Urinary bladder (tissue), 4 donors: ENCODE results near the gene TLE7. TPM values are rescaled to one million over a fixed set of nuclear protein-coding genes. Genes with fewer than 3 reads are reported as not detected.

Experiments used
- DNase-seq: peaks from one replicate; pipeline ENCODE4 v3.0.0-alpha.2; 2015; ENCODE audit errors: extremely low spot score
- H3K27ac ChIP-seq: one replicate; pipeline ENCODE4 v1.5.1; 2013; ENCODE audit warnings: low read depth, mild to moderate bottlenecking, moderate library complexity
- H3K36me3 ChIP-seq: one replicate; pipeline ENCODE4 v1.6.1; 2013; ENCODE audit warnings: mild to moderate bottlenecking, moderate library complexity; ENCODE audit not compliant: insufficient read depth
- H3K4me1 ChIP-seq: one replicate; pipeline ENCODE4 v1.6.1; 2013; ENCODE audit warnings: mild to moderate bottlenecking, moderate library complexity; ENCODE audit not compliant: insufficient read depth
- H3K4me3 ChIP-seq: one replicate; pipeline ENCODE4 v1.5.1; 2013; ENCODE audit warnings: low read depth, low read length
- WGBS: extraction: QIAGEN DNeasy Blood & Tissue Kit; methylation state at CpG from one replicate; pipeline ENCODE4 v1.1.7; 2013; 5-methylcytosine and 5-hydroxymethylcytosine counted together
- polyA plus RNA-seq: library from polyadenylated mRNA; stranded (reverse); fragments of 200-250 nt; gene quantifications from one replicate; pipeline ENCODE4 v1.2.3, GENCODE V29; 2013
- total RNA-seq: library from RNA; depleted of rRNA; stranded (reverse); fragments of >200 nt; gene quantifications from one replicate; pipeline ENCODE4 v1.2.3, GENCODE V29; 2014
- donor health status: healthy with polysubstance abuse.
- donor health status: healthy.

The TLE7 gene
- total and polyA plus RNA-seq, 2 donors, result not detected

- Histone ChIP-seq H3K4me3 (no peak overlapping the region), H3K27ac (no peak overlapping the region), H3K36me3 (no peaks in the 10 kb centered on the region), H3K4me1 (no peaks in the 10 kb centered on the region)
- no peak for DNase-seq
- 77% methylated on average over 7 of the region's 7 CpGs for WGBS
These were observed 5.4 kb downstream of the TLE7 start for GRCh38 chr16:71436473-71436872.

- WGBS, result 79% methylated on average over 6 of the region's 6 CpGs
- Histone ChIP-seq H3K4me3 (no peak overlapping the region), H3K36me3 (no peaks in the 10 kb centered on the region), H3K4me1 (no peaks in the 10 kb centered on the region), H3K27ac (no peak overlapping the region)
- DNase-seq, result no peak
These were observed 8.9 kb downstream of the TLE7 start for GRCh38 chr16:71432906-71433305.

- WGBS, result 92% methylated on average over 9 of the region's 9 CpGs
These were observed 9.9 kb downstream of the TLE7 start for GRCh38 chr16:71431991-71432390.

GRCh38 chr16:71431176-71431575 lies 10.7 kb downstream of the TLE7 start:
- Histone ChIP-seq H3K27ac (no peak overlapping the region), H3K36me3 (no peaks in the 10 kb centered on the region), H3K4me1 (no peaks in the 10 kb centered on the region), H3K4me3 (no peak overlapping the region)
- WGBS, result 89% methylated on average over 14 of the region's 14 CpGs
- DNase-seq, result no peak

More at GRCh38 chr16:71431991-71432390, 9.9 kb downstream of the TLE7 start:
- Histone ChIP-seq H3K36me3 (no peaks in the 10 kb centered on the region), H3K4me1 (no peaks in the 10 kb centered on the region), H3K4me3 (no peak overlapping the region), H3K27ac (no peak overlapping the region)
- DNase-seq, result no peak

GRCh38 chr16:71430744-71431143 lies 11.1 kb downstream of the TLE7 start:
- Histone ChIP-seq H3K36me3 (no peaks in the 10 kb centered on the region), H3K27ac (no peak overlapping the region), H3K4me1 (no peaks in the 10 kb centered on the region), H3K4me3 (no peak overlapping the region)
- WGBS, result 75% methylated on average over 6 of the region's 6 CpGs
- DNase-seq, result no peak

GRCh38 chr16:71429581-71429980 lies 12.3 kb downstream of the TLE7 start:
- DNase-seq, result no peak
- Histone ChIP-seq H3K27ac (no peak overlapping the region), H3K36me3 (no peaks in the 10 kb centered on the region), H3K4me3 (no peak overlapping the region), H3K4me1 (no peaks in the 10 kb centered on the region)
- WGBS, result 77% methylated on average over 3 of the region's 3 CpGs

- Histone ChIP-seq H3K4me3 (no peak overlapping the region), H3K36me3 (no peaks in the 10 kb centered on the region), H3K4me1 (no peaks in the 10 kb centered on the region), H3K27ac (no peak overlapping the region)
- 80% methylated on average over 2 of the region's 2 CpGs for WGBS
- no peak for DNase-seq
These were observed 13.0 kb downstream of the TLE7 start for GRCh38 chr16:71428883-71429282.

GRCh38 chr16:71428385-71428784 lies 13.5 kb downstream of the TLE7 start:
- H3K4me3 ChIP-seq, result no peak overlapping the region
- no peak overlapping the region for H3K27ac ChIP-seq
- H3K36me3 ChIP-seq, result no peaks in the 10 kb centered on the region
- DNase-seq, result no peak
- H3K4me1 ChIP-seq, result no peaks in the 10 kb centered on the region

GRCh38 chr16:71426880-71427615 lies 14.8 kb downstream of the TLE7 start:
- WGBS, result 67% methylated on average over 12 of the region's 12 CpGs
- no peak overlapping the region for H3K27ac ChIP-seq
- H3K4me1 ChIP-seq, result no peaks in the 10 kb centered on the region
- no peak overlapping the region for H3K4me3 ChIP-seq
- H3K36me3 ChIP-seq, result no peaks in the 10 kb centered on the region
- no peak for DNase-seq

GRCh38 chr16:71426069-71426879 lies 15.6 kb downstream of the TLE7 start:
- Histone ChIP-seq H3K27ac (no peak overlapping the region), H3K4me1 (no peaks in the 10 kb centered on the region), H3K36me3 (no peaks in the 10 kb centered on the region), H3K4me3 (no peak overlapping the region)
- 2% methylated on average over 48 of the region's 48 CpGs for WGBS
- no peak for DNase-seq

- WGBS, result 4% methylated on average over 18 of the region's 18 CpGs
- Histone ChIP-seq H3K27ac (no peak overlapping the region), H3K36me3 (no peaks in the 10 kb centered on the region), H3K4me1 (no peaks in the 10 kb centered on the region), H3K4me3 (no peak overlapping the region)
- no peak for DNase-seq
These were observed 16.1 kb downstream of the TLE7 start for GRCh38 chr16:71425746-71426068.

- H3K4me3 ChIP-seq, result no peak overlapping the region
- no peak overlapping the region for H3K27ac ChIP-seq
- H3K36me3 ChIP-seq, result no peaks in the 10 kb centered on the region
- 73% methylated on average over 6 of the region's 6 CpGs for WGBS
- no peak for DNase-seq
- no peaks in the 10 kb centered on the region for H3K4me1 ChIP-seq
These were observed 17.2 kb downstream of the TLE7 start for GRCh38 chr16:71424626-71425025.

- Histone ChIP-seq H3K27ac (no peak overlapping the region), H3K4me1 (no peaks in the 10 kb centered on the region), H3K4me3 (no peak overlapping the region), H3K36me3 (no peaks in the 10 kb centered on the region)
- 88% methylated on average over 7 of the region's 7 CpGs for WGBS
- DNase-seq, result no peak
These were observed 18.0 kb downstream of the TLE7 start for GRCh38 chr16:71423865-71424264.

- H3K4me1 ChIP-seq, result no peaks in the 10 kb centered on the region
- H3K4me3 ChIP-seq, result no peak overlapping the region
- WGBS, result 71% methylated on average over 2 of the region's 2 CpGs
- no peak for DNase-seq
- H3K27ac ChIP-seq, result no peak overlapping the region
- no peaks in the 10 kb centered on the region for H3K36me3 ChIP-seq
These were observed 18.8 kb downstream of the TLE7 start for GRCh38 chr16:71423016-71423415.
